GM19397 (cell line): ENCODE data around the gene RAD51AP1.
A peak's percentile ranks its signal among the peaks of the same experiment; 100 is the strongest.
"Not testable (repeated sequence)": the region's sequence is repeated elsewhere in the genome, so short reads cannot be mapped to it uniquely, and the experiment has no call there.

Experiments used
- ATAC-seq: cut with Tn5 transposase; IDR thresholded peaks from one replicate; pipeline ENCODE4 v1.9.1; 2021; ENCODE audit warnings: mild to moderate bottlenecking, moderate library complexity; ENCODE audit not compliant: unreplicated experiment

Gene RAD51AP1, protein sequence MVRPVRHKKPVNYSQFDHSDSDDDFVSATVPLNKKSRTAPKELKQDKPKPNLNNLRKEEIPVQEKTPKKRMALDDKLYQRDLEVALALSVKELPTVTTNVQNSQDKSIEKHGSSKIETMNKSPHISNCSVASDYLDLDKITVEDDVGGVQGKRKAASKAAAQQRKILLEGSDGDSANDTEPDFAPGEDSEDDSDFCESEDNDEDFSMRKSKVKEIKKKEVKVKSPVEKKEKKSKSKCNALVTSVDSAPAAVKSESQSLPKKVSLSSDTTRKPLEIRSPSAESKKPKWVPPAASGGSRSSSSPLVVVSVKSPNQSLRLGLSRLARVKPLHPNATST

GRCh38 chr12:4538207-4539160 lies at the start of gene RAD51AP1:
Gene RAD51AP1 (plus strand): TSS chr12:4538890. CDS start chr12:4538940, 50 bp downstream.
- ATAC-seq = peak; percentile 82

- no peak for ATAC-seq
Measured at GRCh38 chr12:4489556-4489955, 49.1 kb upstream of the RAD51AP1 start.

- no peak for ATAC-seq
Measured at GRCh38 chr12:4490973-4491372, 47.7 kb upstream of the RAD51AP1 start.

DNA sequence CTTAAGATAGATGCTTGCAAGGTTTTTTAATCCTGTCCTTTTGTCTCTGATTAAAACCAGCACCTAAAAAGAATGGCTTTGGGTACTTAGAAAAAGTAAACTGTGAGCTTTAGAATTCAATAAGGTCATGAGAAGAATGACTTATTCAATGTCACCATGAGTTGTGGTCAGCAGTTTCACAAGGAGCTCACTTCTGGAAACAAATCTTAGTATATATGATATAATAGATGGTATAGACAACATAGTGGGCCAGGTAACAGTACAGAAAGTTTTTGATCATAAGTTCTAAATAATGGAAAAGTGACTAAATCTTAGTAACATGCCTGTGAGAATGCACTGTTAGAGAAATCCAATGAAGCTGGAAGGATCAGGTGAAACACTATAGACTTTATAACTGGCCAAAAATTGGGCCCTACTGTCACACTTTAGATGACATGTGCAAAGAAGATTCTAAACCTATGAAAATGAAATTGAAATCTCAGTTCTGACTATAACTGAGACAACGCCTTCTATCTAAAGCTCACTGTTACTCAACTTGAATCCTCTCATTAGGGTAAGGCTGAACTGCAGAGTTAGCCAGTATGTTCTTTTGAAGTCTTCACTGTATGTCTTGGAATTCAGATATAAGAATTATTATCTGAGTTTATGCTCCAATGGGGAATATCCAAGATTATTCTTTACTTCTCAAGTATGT lies 42.4 kb upstream of the RAD51AP1 start:
- peak; percentile 68 for ATAC-seq

DNA sequence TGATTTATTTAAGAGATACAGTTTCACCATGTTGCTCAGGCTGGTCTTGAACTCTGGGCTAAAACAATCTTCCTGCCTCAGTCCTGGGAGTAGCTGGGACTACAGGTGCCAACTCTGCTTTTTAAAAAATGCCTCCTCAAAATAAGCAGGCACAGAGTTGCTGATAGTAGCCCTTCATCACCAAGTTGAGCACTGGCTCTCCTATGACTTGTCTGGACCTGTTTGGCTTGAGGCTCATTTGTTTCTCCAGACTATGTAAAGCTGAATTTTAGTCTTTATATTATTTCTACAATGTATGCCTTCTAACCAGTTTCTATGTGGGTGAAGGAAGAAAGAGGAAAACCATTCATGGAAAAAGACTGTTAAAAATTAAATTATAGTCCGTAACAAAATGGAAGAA lies 39.5 kb upstream of the RAD51AP1 start:
- ATAC-seq = no peak

GRCh38 chr12:4505376-4505986 lies 33.2 kb upstream of the RAD51AP1 start:
- ATAC-seq = no peak

DNA sequence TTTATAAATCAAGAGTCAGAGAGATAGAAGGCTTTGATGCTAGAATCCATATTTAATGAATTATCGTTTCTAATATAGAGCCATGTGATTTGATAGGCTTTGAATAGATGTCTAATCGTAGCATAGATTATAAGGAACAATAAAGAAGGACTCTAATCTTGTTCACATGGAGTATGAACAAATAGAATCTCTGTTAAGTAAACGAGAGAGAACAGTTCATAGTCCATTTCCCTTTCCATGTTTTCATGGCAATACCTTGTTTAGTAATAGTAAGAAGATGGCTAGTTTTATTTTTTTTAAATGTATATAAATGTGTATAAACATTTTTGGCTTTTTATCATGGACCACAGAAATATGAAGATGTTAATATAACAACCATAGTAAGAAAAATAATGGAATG lies 32.3 kb upstream of the RAD51AP1 start:
- no peak for ATAC-seq

DNA sequence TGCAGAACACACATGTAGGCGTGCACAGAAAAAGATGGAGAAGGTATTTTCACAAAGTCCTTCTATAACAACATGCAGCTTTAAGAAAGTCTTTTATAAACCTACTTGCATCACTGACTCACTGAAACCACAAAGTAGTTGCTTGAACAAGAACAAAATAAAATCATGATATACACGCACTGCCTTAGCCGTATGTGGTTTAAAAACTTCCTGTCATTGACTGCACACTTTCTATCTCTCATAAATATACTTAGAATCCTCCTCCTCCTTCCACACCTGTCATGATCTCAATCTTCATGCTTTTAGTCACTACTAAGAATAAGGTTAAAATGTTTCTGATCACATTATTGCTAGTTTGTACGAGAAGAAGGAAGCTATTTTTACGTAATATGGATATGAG lies 31.8 kb upstream of the RAD51AP1 start:
- no peak for ATAC-seq

GRCh38 chr12:4508503-4508902 lies 30.2 kb upstream of the RAD51AP1 start:
- not testable (repeated sequence) for ATAC-seq

DNA sequence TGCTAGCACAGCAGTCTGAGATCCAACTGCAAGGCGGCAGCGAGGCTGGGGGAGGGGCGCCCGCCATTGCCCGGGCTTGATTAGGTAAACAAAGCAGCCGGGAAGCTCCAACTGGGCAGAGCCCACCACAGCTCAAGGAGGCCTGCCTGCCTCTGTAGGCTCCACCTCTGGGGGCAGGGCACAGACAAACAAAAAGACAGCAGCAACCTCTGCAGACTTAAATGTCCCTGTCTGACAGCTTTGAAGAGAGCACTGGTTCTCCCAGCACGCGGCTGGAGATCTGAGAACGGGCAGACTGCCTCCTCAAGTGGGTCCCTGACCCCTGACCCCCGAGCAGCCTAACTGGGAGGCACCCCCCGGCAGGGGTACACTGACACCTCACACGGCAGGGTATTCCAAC lies 29.4 kb upstream of the RAD51AP1 start:
- ATAC-seq = not testable (repeated sequence)

DNA sequence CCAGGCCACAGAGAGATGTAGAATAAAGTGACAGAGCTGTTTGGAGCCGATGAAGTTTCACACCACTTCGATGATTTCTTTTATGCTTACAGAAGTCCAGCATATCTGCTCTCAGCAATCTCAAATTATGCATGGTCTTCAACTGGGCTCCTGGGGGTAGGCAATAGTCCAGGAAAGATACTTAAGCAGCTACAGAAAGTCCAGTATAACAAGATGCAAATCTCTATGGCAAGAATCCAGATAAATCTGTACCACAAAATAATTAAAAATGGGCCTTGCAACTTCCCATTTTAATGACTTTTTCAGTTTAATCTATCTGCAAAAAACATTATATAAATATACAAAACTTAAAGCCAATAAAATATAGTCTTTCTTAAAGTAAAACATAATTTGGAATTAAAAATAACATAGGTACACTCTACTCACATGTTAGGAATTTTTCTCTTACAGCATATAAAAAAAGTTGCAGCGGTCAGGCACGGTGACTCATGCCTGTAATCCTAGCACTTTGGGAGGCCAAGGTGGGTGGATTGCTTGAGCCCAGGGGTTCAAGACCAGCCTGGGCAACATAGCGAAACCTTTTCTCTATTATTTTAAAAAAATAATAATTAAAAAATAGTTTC lies 20.5 kb upstream of the RAD51AP1 start:
- ATAC-seq = no peak

- not testable (repeated sequence) for ATAC-seq
Measured at GRCh38 chr12:4523443-4523842, 15.2 kb upstream of the RAD51AP1 start.

- ATAC-seq = no peak
Measured at GRCh38 chr12:4526923-4527546, 11.7 kb upstream of the RAD51AP1 start.

DNA sequence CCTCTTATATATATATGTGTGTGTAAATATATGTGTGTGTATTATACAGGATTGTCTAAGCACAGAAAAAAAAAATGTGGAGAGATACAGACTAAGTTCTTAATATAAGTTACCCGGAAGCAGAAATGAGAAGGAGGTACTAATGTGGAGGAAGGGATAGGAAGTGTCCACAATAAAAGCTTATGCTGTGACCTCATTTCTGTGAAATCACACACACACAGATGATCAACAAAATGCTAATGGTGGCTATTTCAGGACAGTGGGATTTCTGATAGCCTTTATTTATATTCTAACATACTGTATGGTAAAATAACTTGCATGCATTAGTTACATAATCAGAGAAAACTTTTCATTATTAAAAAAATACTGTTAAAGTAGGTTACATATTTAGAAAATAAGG lies 8.5 kb upstream of the RAD51AP1 start:
- ATAC-seq = no peak

DNA sequence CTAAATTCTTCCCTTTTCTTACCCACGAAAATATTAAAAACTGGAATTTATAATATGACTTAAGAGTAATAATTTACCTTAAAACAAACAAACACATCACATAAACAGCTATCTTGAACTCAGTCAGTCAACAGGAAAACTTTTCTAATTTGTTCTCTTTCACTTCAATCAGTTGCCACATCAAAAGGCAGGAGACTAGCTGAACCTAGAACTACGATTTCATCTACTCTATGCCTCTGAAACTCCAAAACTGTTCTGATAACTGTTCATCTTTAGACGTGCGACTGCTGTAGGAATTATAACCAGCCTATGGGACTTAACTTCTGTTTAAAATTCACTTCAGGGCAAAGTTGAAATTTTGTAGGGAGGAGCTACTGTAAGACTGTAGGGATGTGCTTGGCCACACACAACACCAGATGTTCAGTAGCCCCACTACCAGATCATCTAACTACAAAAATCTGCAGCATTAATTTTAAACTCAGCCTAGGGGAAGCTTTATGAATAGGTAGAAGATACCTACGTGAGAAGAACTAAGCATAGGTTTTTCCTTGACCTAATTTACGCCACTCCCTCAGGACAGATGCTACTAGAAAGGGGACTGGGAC lies 7.6 kb upstream of the RAD51AP1 start:
- no peak for ATAC-seq

GRCh38 chr12:4535092-4535491 lies 3.6 kb upstream of the RAD51AP1 start:
- peak; percentile 40 for ATAC-seq

- ATAC-seq = no peak
Measured at GRCh38 chr12:4535871-4536270, 2.8 kb upstream of the RAD51AP1 start.

DNA sequence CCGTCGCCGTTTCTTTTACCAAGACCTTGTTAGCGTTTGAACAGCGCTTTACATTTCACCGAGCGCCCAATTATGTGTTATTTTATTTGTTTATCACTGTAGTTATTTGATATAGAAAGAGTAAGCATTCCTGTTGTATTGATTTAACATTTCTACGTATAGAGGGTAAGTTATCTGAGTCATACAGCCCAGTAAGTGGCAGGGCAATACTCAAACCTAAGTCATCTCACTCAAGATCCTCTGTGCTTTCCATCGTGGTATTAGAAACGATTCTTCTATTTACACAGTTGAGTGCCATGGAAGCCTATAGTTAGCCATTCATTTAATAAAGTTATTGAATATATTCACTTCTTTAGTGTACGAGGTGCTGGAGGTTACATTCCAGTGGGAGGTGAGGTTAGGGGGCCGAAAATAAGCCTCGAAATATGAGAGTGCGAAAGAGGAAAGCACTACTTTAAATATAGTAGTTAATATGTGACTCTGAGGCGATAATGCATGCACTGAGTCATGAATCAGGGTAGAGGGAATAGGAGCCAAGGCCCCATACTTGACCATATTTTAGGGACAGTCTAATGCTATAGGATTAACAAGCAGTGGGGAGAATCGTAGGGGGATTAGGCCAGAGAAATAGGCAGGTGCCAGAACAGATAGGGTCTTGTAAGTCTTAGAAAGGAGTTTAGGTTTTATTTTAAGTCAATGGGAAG lies 629 bp downstream of the RAD51AP1 start:
- no peak for ATAC-seq

GRCh38 chr12:4540170-4540569 lies 1.5 kb downstream of the RAD51AP1 start:
- no peak for ATAC-seq
